Left renal pelvis (tissue), 4 donors: ENCODE measurements around the gene SH2D1B. TPM values are rescaled to one million over a fixed set of nuclear protein-coding genes. Genes with fewer than 3 reads are reported as not detected.

Experiments
- DNase-seq, 4 donors: peaks; one replicate each; pipeline ENCODE4 v3.0.0-alpha.2; 2013; ENCODE audit warnings: low read depth in 4 of 4, low spot score in 3 of 4
- polyA plus RNA-seq, 4 donors: library from polyadenylated mRNA; unstranded; fragments of 120-200 nt; gene quantifications; one replicate each; pipeline ENCODE4 v1.2.1, GENCODE V29; 2013; ENCODE audit not compliant: insufficient read length in 4 of 4

SH2D1B gene
- polyA plus RNA-seq, 4 donors = 0.09 to 0.37 (median 0.21) TPM

DNA sequence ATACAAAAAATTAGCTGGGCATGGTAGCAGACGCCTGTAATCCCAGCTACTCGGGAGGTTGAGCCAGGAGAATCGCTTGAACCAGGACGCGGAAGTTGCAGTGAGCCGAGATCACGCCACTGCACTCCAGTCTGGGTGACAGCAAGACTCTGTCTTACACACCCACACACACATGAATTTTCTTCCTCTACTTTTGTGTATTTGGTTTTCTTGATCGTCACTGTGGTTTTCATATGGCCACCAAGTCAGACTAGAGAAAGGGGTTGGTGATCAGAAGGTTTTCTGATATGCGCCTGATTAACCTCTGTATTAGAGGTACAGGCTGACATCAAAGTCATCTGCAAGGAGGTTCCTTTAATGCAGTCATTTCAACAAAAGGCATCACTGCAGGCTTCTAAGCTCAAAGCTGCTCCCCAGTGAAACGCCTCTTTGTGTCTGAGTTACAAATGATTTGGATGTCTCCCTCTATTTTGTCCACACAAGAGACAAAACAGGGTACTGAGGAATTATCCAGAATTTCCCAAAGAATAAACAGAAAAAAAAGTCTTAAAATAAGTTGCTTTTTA is 11.1 kb downstream of the SH2D1B start:
- DNase-seq = no peak

DNA sequence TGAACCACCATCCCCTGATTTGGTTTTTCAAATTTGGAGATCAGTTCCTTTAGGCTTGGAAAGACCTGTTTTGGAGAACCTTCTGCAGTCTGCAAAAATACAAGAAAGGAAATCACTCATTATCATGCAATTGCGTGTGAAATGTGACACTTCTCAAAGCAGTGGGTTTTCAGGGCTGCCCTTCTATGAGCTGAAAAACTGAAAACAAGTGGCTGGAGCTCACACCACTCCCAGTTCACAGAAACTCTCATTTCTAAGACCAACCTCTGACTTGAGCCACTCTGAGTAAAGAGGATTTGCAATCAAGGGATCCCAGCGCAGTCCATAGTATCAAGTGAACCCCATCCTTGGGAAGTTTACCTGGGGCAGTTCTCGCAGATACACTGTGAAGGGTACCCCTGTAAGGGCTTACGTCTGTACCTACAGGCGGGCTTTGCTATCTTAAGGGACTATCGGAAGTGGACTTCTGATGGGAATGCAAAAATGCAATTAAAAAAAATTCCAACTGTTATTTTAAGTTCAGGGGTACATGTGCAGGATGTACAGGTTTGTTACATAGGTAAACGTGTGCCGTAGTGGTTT is 12.8 kb downstream of the SH2D1B start:
- DNase-seq = no peak

GRCh38 chr1:162397943-162398560 is 13.9 kb downstream of the SH2D1B start:
- no peak for DNase-seq

- no peak for DNase-seq
Measured at GRCh38 chr1:162397039-162397448, 14.9 kb downstream of the SH2D1B start.

DNA sequence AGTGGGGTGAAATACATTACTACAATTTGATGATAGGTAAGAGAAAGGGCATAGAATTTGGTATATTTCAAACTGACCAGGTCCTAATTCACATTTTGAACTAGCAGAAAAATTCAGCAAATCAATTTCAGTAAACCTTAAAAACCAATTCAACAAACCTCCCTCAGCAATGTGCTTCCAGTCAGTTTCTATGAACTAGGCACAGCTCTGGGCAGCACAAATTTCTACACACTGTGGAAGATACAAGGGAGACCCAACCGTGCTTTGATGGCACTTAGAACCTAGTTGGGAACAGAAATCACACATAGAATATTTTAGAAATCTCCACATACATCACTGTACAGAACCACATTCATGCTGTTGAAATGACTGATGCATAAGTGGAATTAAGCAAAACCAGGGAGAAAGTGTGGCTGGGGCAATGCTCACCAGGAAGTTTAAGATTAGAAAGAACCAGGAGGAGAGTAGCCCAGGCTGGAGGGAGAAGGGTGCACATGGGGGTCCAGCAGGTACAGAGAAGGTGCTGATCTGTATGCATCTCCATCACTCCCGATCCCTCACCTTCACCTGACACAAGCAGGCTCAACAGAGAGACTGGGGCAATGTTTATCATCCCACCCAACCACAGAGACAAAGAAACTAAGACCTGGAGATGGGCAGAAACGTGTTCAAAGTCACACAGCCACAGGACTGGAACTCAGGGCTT is 15.6 kb downstream of the SH2D1B start:
- DNase-seq = no peak

GRCh38 chr1:162391790-162392563 is 20.0 kb downstream of the SH2D1B start:
- no peak for DNase-seq

DNA sequence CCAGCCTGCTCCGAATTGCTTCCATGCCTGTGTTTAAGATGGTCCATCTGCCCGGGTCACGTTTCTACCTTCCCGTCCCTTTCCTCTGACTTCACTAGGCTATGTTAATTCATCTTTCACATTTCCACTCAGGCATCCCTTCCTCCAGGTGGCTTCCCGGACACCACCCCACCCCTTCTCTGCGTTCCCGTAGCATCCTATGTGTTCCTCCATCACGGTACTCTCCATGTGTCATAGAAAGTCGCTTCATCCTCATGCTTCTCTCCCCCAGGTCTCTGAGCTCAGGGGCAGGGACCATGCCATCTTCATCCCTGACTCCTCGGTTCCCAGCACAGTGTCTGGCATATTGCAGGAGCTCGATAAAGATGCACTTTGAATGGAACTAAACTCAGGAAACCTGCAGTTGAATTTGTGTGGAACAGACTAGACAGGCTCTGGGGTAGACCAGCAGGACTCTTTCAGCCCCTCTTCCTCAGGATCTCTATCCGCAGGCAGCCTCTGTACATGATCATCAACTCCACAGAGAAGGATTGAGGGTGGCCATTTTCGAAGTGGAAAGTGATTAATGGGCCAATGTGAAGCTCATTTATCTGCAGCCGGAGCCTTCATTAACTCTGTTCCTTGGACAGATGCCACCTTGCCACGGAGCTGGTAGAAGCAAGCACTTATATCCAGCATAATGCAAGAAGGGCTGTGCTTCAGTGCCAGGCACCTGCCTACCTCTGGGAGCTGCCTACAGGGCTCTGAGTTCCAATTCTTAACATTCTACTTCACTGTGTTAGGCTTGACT is 21.3 kb downstream of the SH2D1B start:
- DNase-seq = no peak

GRCh38 chr1:162389971-162390370 is 22.0 kb downstream of the SH2D1B start:
- no peak for DNase-seq

DNA sequence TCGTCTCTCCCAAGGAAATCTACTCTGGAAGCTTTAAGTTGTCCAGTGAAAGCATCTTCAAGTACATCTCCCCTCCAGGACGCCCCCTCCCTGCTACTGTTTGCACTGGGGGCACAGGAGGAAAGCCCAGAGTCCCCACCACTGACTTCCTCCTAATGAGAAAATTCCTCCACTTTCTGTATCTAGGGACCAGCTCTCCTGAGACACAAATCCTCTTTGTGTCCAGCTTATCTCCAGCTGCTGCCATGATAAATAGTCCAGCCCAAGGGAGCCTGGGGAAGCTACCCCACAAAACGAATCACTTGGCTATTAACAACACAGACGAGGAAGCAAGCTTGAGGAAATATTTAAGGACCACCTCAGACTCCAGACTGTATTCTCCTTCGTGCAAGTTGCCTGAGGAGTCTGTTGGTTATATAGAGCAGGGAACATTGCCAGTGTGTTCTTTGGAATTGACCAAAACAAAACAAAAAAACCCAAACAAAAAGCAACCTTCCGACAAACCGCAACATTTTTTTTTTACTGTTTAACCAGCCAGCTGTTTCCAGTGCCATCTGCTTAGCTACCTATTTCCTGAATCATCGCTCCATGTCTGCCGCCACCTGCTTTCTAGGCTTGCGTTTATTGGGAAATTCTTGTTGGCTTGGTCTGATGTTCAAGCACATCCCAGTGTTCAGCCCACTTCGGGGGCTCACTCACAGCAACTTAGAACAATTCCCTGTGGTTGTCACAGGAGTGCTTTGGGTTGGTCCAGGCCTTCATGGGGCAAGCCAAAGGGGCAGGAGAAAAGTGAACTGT is 22.7 kb downstream of the SH2D1B start:
- DNase-seq = no peak

DNA sequence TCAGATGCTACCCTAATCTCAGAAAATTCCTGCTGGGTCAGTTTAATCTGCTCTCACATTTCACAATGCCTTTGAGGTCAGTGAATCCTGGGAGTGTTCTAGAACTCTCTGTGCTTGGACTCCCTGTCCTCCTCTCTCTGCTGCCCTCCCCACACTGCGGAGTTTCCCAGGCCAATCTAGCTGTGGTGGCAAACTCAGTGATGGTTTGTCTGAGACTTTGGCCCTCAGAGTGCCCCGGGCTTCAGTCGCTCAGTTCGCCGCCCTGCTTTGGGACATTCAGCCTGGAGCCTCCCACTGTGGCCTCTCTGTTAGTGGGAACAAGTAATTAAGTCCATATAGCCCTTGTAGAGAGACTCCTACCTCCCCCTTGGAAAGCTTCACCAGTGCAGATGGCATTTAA is 23.3 kb downstream of the SH2D1B start:
- DNase-seq = no peak

DNA sequence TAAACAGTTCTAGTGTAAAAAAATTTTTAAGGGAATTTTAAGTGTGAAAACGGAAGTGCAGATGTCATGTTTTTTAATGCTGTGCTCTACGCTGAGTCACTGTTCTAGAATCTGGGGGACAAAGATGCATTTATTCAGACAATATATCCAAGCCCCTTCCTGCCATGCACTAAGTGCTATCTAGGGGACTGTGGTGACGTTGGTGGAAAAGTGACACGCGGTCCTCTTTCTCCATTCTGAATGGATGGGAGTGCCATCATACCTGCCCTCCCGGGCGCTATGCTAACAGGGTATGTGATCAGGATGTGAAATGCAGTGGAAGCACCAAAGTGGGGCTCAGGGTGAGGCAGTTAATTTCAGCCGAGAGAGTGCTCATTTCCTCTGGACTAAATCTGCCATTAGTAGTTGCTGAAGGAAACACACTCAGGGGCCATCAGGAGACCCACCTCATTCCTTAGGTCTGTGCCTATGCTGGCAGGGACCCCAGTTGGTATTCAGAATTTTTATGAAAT is 23.8 kb downstream of the SH2D1B start:
- DNase-seq = no peak

DNA sequence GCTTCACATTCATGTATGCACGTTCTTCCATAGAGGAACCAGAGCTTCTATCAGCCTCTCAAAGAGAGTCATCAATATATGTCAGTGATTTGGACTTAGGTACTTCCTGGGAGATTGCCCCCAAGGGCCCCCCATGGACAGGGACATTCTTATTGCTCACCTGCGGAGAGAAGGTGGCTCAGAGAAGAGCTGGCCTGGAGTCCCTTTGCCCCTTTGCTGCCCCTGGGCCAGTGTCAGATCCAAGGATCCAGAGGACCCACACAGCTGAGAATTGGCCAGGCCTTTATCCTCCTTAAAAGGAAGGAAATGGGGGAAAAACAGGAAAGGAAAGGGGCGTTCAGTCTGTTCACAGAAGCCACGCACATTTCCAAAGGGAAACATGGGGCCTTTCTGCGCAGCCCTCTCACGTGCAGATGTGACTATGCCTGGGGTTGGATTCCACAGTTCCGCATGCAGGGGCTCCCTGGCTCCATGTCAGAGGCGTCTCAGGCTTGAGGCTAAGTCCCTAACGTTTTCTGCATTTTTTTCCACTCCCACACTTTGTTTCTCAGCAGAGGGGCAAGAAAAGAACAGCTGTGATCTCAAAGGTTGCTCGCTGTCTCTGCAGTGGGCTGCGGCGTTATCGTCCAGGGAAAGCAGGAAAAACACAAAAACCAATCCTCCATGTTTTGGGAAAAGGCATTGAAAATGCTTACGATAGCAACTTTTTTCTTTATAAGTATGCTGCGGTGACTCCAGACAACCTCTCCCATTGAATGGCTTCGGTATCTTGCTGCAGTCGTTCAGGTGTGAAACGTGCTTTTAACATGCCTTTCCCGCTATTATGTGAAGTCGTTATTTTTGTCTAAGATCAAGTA is 24.5 kb downstream of the SH2D1B start:
- DNase-seq = no peak

GRCh38 chr1:162386292-162387225 is 25.4 kb downstream of the SH2D1B start:
- DNase-seq = no peak

DNA sequence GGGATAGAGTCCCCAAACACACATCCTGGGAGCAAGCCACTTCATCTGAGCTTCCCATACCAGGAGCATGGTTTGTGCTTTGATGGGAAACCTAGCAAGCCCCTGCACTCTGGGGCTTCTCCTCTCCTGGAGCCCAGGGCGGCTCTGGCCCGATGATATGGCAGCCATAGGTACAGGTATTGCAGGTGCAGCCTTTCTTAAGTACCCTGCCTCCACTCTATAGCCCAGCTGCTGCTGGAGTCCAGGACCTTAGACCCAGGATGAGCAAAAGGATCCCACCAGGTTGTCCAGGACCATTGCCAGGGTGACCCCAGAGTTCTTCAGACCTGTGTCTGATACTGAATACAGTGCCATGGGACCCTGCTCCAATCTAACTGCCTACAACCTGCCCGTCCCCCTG is 26.2 kb downstream of the SH2D1B start:
- DNase-seq = no peak

- DNase-seq = no peak
Measured at GRCh38 chr1:162385280-162385623, 26.7 kb downstream of the SH2D1B start.

DNA sequence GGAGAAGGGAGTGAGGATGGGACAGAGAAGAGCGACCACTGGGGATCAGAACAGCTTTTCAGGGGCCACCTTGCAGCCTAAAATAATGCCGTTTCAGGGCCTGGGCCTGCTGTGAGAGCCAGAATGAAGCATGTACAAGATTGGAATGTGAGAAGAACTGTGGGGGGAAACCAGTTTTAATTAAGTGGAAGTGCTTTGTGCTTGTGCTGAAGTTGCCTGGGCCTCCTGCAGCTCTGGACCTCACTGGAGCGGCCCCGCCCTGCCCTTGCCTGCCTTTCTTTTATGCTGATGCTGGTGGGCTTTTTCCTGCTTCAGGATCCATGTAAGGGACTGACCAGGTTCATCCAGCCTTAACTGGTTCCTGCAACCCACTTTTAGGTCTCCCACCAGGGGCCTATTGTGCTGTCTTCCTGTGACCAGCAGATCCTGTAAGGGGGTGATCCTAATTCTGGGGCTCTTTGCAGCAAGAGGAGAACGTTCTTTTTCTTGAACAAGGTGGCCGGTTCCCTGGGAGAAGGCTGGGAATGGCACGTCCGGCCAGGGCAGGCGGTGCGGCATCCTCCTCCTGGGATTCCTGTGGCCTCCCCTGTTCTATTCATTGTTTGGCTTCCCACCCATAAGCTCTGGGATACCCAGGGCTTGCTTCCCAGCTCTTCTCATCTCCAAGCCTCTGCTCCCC is 27.2 kb downstream of the SH2D1B start:
- DNase-seq = no peak

DNA sequence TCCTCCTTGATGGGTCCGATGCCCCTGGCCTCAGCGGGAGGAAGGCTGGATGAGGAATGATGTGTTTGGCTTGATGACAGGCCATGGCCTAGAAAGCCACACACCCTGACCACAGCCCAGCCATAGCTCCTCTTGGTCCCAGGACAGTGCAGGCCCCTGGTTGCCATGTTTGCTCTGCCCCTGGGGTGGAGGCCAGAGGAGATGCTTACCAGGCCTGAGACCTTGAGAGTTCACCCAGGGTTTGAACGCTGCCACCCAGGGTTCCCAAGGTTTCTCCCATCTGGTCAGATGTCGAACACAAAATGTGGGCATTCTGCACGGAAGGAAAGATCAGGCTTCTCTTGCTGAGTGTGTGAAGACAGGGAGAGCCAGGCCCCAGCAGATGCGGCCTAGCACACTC is 27.8 kb downstream of the SH2D1B start:
- DNase-seq = no peak
